SK-N-SH (cell line): Measurements from ENCODE around the gene HSPA9. TPM values are rescaled to one million over a fixed set of nuclear protein-coding genes. Genes with fewer than 3 reads are reported as not detected.
A peak's percentile ranks its signal among the peaks of the same experiment; 100 is the strongest.

ENCODE experiments used
- CTCF ChIA-PET: fragments of 300-600, 350-600 bp; formaldehyde crosslinking; extraction: SDS; loops from one replicate; lab custom pipeline; 2021; lab: Yijun Ruan, JAX
- POLR2A ChIA-PET: fragments of 350-600 bp; sonication (Branson Sonifier 250); formaldehyde crosslinking; extraction: SDS; loops from one replicate; lab custom pipeline; 2020; ENCODE audit warnings: antibody characterized with exemption, inconsistent platforms; lab: Yijun Ruan, JAX
- DNase-seq: peaks from one replicate; pipeline ENCODE4 v3.0.0; 2012
- H2AFZ ChIP-seq: fragments of 200-600 bp; sonication (generic); 2 replicates; pipeline ENCODE4 v1.8.1; 2016; ENCODE audit warnings: antibody characterized with exemption, mild to moderate bottlenecking, low read depth
- H3F3A ChIP-seq: fragments of 200-600 bp; sonication (generic); replicated peaks from 2 replicates; pipeline ENCODE3; 2016; ENCODE audit warnings: antibody characterized with exemption, mild to moderate bottlenecking; ENCODE audit not compliant: insufficient read depth
- H3K27ac ChIP-seq, 2 experiments: fragments of 200-500 bp in 1 of 2; fragments of 200-600 bp in 1 of 2; sonication (Bioruptor generic) in 1 of 2; sonication (generic), shearing (Covaris generic) in 1 of 2; 2 replicates each; pipeline versions ENCODE4 v1.5.1 to v1.6.1; 2014 to 2016; ENCODE audit warnings: low read depth in 2 of 2, inconsistent platforms in 1 of 2, low read length in 1 of 2, mild to moderate bottlenecking in 1 of 2, mixed read lengths in 1 of 2
- H3K27me3 ChIP-seq: fragments of 200-600 bp; sonication (generic), shearing (Covaris generic); 2 replicates; pipeline ENCODE4 v1.6.1; 2016; ENCODE audit warnings: mixed run types; ENCODE audit not compliant: insufficient read depth
- H3K36me3 ChIP-seq, 2 experiments: fragments of 200-500 bp in 1 of 2; fragments of 200-600 bp in 1 of 2; sonication (Bioruptor generic) in 1 of 2; sonication (generic) in 1 of 2; replicated peaks in 1 of 2; 2 replicates each; pipeline versions ENCODE3 to v1.5.1; 2014 to 2016; ENCODE audit warnings: low read length in 1 of 2, mild to moderate bottlenecking in 1 of 2; ENCODE audit not compliant: insufficient read depth in 2 of 2, control insufficient read depth in 1 of 2
- H3K4me1 ChIP-seq, 2 experiments: fragments of 200-500 bp in 1 of 2; fragments of 200-600 bp in 1 of 2; sonication (Bioruptor generic) in 1 of 2; sonication (generic), shearing (Covaris generic) in 1 of 2; 2 replicates each; pipeline versions ENCODE4 v1.5.1 to v1.6.1; 2014 to 2016; ENCODE audit warnings: low read depth in 1 of 2, low read length in 1 of 2, mixed run types in 1 of 2; ENCODE audit not compliant: insufficient read depth in 2 of 2, control insufficient read depth in 1 of 2
- H3K4me2 ChIP-seq: fragments of 200-600 bp; sonication (generic), shearing (Covaris generic); 2 replicates; pipeline ENCODE4 v1.6.1; 2017; ENCODE audit warnings: mixed run types
- H3K4me3 ChIP-seq, 2 experiments: fragments of 200-500 bp in 1 of 2; fragments of 200-600 bp in 1 of 2; sonication (Bioruptor generic) in 1 of 2; sonication (generic), shearing (Covaris generic) in 1 of 2; 2 replicates each; pipeline versions ENCODE4 v1.5.1 to v1.8.1; 2014 to 2016; ENCODE audit warnings: low read depth in 2 of 2, inconsistent platforms in 1 of 2, low read length in 1 of 2, mild to moderate bottlenecking in 1 of 2, mixed read lengths in 1 of 2, moderate library complexity in 1 of 2
- H3K79me2 ChIP-seq: fragments of 200-600 bp; sonication (generic); 2 replicates; pipeline ENCODE4 v1.8.1; 2017; ENCODE audit warnings: mild to moderate bottlenecking; ENCODE audit not compliant: insufficient read depth
- H3K9ac ChIP-seq: fragments of 200-600 bp; sonication (generic); 2 replicates; pipeline ENCODE4 v1.6.1; 2017; ENCODE audit warnings: mixed run types
- H3K9me2 ChIP-seq: fragments of 200-600 bp; sonication (generic); 2 replicates; pipeline ENCODE4 v1.6.1; 2017; ENCODE audit warnings: mixed run types
- H3K9me3 ChIP-seq: fragments of 200-600 bp; sonication (generic); 2 replicates; pipeline ENCODE4 v1.6.1; 2017; ENCODE audit warnings: mixed run types, mild to moderate bottlenecking, moderate library complexity
- H4K20me1 ChIP-seq: fragments of 200-600 bp; sonication (generic); 2 replicates; pipeline ENCODE4 v1.6.1; 2017; ENCODE audit warnings: mild to moderate bottlenecking, mixed run types; ENCODE audit not compliant: insufficient read depth
- CHD2 ChIP-seq: fragments of 150-350 bp; IDR thresholded peaks from 2 replicates; pipeline ENCODE4 v1.6.1; 2018; ENCODE audit warnings: low read length; ENCODE audit not compliant: partially characterized antibody
- EZH2phosphoT487 ChIP-seq: fragments of 200-600 bp; sonication (generic); IDR thresholded peaks from 2 replicates; pipeline ENCODE4 v1.6.1; 2017; ENCODE audit warnings: low read depth, mixed run types, mild to moderate bottlenecking, antibody characterized with exemption, moderate library complexity, borderline replicate concordance
- FOXJ3 ChIP-seq: sonication (generic); formaldehyde crosslinking; IDR thresholded peaks from 2 replicates; pipeline ENCODE4 v1.5.1; 2020; ENCODE audit warnings: mild to moderate bottlenecking, missing genetic modification reagents
- GABPA ChIP-seq: IDR thresholded peaks from 2 replicates; pipeline ENCODE4 v1.4.0; 2012; ENCODE audit warnings: low read depth, mild to moderate bottlenecking
- JUND ChIP-seq: IDR thresholded peaks from 2 replicates; pipeline ENCODE4 v1.4.0; 2012
- MXI1 ChIP-seq: IDR thresholded peaks from 2 replicates; pipeline ENCODE4 v1.6.1; 2012; ENCODE audit warnings: mild to moderate bottlenecking, low read depth, low read length, improper control_type of control experiment
- POLR2AphosphoS5 ChIP-seq: IDR thresholded peaks from 2 replicates; pipeline ENCODE4 v1.6.1; 2012; ENCODE audit warnings: low read depth, low read length
- RCOR1 ChIP-seq: fragments of 150-350 bp; IDR thresholded peaks from 2 replicates; pipeline ENCODE4 v1.6.1; 2017; ENCODE audit warnings: antibody characterized with exemption, low read length
- SIN3A ChIP-seq: IDR thresholded peaks from 2 replicates; pipeline ENCODE4 v1.6.1; 2012; ENCODE audit warnings: low read depth, mild to moderate bottlenecking, low read length, moderate library complexity, borderline replicate concordance
- TAF1 ChIP-seq: IDR thresholded peaks from 2 replicates; pipeline ENCODE4 v1.6.1; 2012; ENCODE audit warnings: low read depth, mild to moderate bottlenecking, low read length, moderate library complexity, borderline replicate concordance
- YY1 ChIP-seq: IDR thresholded peaks from 2 replicates; pipeline ENCODE4 v1.4.0; 2012; ENCODE audit warnings: low read depth, mild to moderate bottlenecking
- WGBS: methylation state at CpG from one replicate; pipeline ENCODE4 v1.1.6; 2017; ENCODE audit warnings: low lambda C conversion rate; 5-methylcytosine and 5-hydroxymethylcytosine counted together
- polyA plus RNA-seq, 3 experiments: library from polyadenylated mRNA; depleted of rRNA; stranded (reverse); fragments of >200 nt; gene quantifications; 2 replicates each; pipeline ENCODE4 v1.2.3, GENCODE V29; 2012
- TF ChIP-seq, protein P1 (sequence below): fragments of 150-350 bp; IDR thresholded peaks from 2 replicates; pipeline ENCODE4 v1.6.1; 2016; ENCODE audit warnings: mild to moderate bottlenecking, low read depth, low read length
- TF ChIP-seq, protein P2 (sequence below): fragments of 150-350 bp; IDR thresholded peaks from 2 replicates; pipeline ENCODE4 v1.6.1; 2017; ENCODE audit warnings: antibody characterized with exemption, low read length, low read depth, borderline replicate concordance
- TF ChIP-seq, protein P3 (sequence below): IDR thresholded peaks from 2 replicates; pipeline ENCODE4 v1.4.0; 2012; ENCODE audit warnings: low read depth
- TF ChIP-seq, protein P4 (sequence below): IDR thresholded peaks from 2 replicates; pipeline ENCODE4 v1.6.1; 2012; ENCODE audit warnings: mild to moderate bottlenecking, low read depth, low read length, moderate library complexity

Gene HSPA9
- polyA plus RNA-seq, 1 of the 3 experiments (the other 2 are of a cell fraction) = 153 TPM

DNA sequence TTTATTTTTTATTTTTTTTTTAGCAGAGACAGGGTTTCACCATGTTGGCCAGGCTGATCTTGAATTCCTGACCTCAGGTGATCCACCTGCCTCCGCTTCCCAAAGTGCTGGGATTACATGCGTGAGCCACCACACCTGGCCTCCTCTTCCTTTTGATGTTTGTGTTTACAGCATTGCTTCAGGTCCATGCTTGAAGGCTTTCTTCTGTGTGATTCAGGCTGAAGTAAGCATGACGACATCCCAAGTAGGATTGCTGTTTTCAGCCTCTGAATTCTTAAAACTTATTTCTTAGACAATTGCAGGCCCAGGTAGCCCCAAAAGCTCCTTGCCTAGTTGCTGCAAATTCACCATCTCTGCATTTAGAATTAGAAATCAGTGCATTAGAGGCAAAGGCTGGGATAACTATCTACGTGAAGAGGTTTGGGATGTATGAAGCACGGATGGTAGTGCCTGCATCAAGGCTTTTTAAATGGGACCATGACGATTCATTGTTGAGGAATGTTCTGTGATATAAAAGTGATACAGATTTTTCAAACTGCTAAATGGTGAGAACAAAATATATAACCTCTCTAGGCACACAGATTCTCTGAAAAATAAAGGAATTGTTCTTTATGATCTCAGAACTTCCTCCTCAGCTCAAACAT lies 29.2 kb downstream of the HSPA9 start:
- TF ChIP-seq POLR2AphosphoS5 (no peak), TAF1 (no peak), FOXJ3 (CRISPR knock-in tag) (no peak), YY1 (no peak), JUND (no peak), EZH2phosphoT487 (no peak)
- TF ChIP-seq, protein P1, sequence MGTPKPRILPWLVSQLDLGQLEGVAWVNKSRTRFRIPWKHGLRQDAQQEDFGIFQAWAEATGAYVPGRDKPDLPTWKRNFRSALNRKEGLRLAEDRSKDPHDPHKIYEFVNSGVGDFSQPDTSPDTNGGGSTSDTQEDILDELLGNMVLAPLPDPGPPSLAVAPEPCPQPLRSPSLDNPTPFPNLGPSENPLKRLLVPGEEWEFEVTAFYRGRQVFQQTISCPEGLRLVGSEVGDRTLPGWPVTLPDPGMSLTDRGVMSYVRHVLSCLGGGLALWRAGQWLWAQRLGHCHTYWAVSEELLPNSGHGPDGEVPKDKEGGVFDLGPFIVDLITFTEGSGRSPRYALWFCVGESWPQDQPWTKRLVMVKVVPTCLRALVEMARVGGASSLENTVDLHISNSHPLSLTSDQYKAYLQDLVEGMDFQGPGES = no peak
- TF ChIP-seq, protein P2, sequence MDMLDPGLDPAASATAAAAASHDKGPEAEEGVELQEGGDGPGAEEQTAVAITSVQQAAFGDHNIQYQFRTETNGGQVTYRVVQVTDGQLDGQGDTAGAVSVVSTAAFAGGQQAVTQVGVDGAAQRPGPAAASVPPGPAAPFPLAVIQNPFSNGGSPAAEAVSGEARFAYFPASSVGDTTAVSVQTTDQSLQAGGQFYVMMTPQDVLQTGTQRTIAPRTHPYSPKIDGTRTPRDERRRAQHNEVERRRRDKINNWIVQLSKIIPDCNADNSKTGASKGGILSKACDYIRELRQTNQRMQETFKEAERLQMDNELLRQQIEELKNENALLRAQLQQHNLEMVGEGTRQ = no peak
- no peaks in the 10 kb centered on the region for H3K9me3 ChIP-seq
- H3F3A ChIP-seq = peaks cover 10% of the 10 kb centered on the region
- H3K4me3 ChIP-seq = peak overlapping the region in 1 of 2 experiments; percentile 88; a peak in 2 of 4 replicates
- POLR2A ChIA-PET = no interaction called here
- H3K79me2 ChIP-seq = peaks cover 89% of the 10 kb centered on the region
- no peaks in the 10 kb centered on the region for H3K9me2 ChIP-seq
- H3K9ac ChIP-seq = 0 out of 2 replicates have a peak overlapping the region, but pooled peaks have one; percentile 32
- peaks cover 0 to 3% of the 10 kb centered on the region in 2 experiments for H3K36me3 ChIP-seq
- peaks cover 13 to 20% of the 10 kb centered on the region in 2 experiments for H3K4me1 ChIP-seq
- DNase-seq = no peak
- no peaks in the 10 kb centered on the region for H3K27me3 ChIP-seq
- H3K4me2 ChIP-seq = peak overlapping the region; percentile 93; the same call in 1 of the 2 replicates
- H2AFZ ChIP-seq = no peak overlapping the region
- H3K27ac ChIP-seq = peak overlapping the region in 1 of 2 experiments; percentile 27; a peak in 1 of 4 replicates
- CTCF ChIA-PET = interaction anchor here (0.6 to 4.6 kb wide), 4 partner anchors 9 to 96 kb away, joined by 3 to 35 read pairs (median 4); partner anchors contain the start of gene EGR1
- H4K20me1 ChIP-seq = peaks cover 11% of the 10 kb centered on the region
- WGBS = 89% methylated on average over 6 of the region's 6 CpGs

DNA sequence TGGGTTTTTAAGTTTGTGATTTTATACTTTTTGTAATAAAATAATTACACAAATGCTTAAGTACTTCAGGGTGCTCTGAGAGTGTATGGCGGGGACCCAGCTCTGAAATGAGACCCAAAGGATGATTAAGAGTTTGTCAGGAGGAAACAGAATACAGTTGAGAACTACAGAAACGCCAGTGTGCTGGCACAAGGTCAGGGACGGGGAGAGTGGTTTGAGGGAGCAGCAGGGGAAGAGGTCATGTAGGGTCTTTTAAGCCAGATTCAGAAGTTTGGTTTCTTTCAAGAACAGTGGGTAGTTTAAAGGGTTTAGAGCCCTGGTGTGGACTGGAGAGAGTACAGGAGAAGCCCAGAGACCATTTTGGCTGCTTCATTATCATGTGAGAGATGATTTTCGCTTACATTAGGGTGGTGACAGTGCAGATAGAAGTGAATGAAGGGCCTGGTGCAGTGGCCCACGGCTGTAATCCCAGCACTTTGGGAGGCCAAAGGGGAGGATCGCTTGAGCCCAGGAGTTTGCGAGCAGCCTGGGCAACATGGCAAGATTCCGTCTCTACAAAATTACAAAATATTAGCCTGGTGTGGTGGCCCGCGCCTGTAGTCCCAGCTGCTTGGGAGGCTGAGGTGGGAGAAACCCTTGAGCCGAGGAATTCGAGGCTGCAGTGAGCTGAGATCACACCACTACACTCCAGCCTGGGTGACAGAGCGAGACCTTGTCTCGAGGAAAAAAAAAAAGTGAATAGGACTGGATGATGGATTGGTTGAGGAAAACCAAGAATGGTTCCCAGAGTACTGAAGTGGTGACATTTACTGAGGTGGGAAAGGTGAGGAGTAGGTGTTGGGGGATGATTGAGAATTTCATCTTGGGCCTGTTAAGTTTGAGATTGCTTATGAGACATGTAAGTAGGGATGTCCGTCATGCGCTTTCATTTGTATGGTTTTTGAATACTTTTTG lies 30.7 kb downstream of the HSPA9 start:
- peaks cover 96% of the 10 kb centered on the region for H3K79me2 ChIP-seq
- DNase-seq = no peak
- peaks cover 18 to 25% of the 10 kb centered on the region in 2 experiments for H3K4me1 ChIP-seq
- H3K27ac ChIP-seq = peak overlapping the region; percentile 96 to 97; a peak in 3 of 4 replicates
- H3F3A ChIP-seq = peaks cover 6% of the 10 kb centered on the region
- peak overlapping the region; percentile 99 for H3K9ac ChIP-seq
- no peak overlapping the region for H2AFZ ChIP-seq
- H3K9me2 ChIP-seq = no peaks in the 10 kb centered on the region
- H3K9me3 ChIP-seq = no peaks in the 10 kb centered on the region
- peaks cover 5 to 19% of the 10 kb centered on the region in 2 experiments for H3K36me3 ChIP-seq
- peaks cover 27% of the 10 kb centered on the region for H4K20me1 ChIP-seq
- POLR2A ChIA-PET = interaction anchor here (0.9 to 1.9 kb wide), 3 partner anchors 31 to 749 kb away, joined by 3 to 12 read pairs (median 6); partner anchors contain the start of genes EGR1, HSPA9 and MATR3
- no peaks in the 10 kb centered on the region for H3K27me3 ChIP-seq
- H3K4me2 ChIP-seq = peak overlapping the region; percentile 93
- WGBS = 37% methylated on average over 16 of the region's 16 CpGs
- peak overlapping the region; percentile 88 to 91 for H3K4me3 ChIP-seq
- CTCF ChIA-PET = interaction anchor here (1.2 to 3.0 kb wide), 7 partner anchors 18 to 192 kb away, joined by 3 to 15 read pairs (median 7); partner anchors contain the start of genes EGR1, HSPA9 and KDM3B
- TF ChIP-seq CHD2 = no peak
- TF ChIP-seq MXI1 = no peak
- TF ChIP-seq, protein P3, sequence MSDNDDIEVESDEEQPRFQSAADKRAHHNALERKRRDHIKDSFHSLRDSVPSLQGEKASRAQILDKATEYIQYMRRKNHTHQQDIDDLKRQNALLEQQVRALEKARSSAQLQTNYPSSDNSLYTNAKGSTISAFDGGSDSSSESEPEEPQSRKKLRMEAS = no peak
- TF ChIP-seq RCOR1 = no peak
- no peak for TF ChIP-seq GABPA
- TF ChIP-seq, protein P4, sequence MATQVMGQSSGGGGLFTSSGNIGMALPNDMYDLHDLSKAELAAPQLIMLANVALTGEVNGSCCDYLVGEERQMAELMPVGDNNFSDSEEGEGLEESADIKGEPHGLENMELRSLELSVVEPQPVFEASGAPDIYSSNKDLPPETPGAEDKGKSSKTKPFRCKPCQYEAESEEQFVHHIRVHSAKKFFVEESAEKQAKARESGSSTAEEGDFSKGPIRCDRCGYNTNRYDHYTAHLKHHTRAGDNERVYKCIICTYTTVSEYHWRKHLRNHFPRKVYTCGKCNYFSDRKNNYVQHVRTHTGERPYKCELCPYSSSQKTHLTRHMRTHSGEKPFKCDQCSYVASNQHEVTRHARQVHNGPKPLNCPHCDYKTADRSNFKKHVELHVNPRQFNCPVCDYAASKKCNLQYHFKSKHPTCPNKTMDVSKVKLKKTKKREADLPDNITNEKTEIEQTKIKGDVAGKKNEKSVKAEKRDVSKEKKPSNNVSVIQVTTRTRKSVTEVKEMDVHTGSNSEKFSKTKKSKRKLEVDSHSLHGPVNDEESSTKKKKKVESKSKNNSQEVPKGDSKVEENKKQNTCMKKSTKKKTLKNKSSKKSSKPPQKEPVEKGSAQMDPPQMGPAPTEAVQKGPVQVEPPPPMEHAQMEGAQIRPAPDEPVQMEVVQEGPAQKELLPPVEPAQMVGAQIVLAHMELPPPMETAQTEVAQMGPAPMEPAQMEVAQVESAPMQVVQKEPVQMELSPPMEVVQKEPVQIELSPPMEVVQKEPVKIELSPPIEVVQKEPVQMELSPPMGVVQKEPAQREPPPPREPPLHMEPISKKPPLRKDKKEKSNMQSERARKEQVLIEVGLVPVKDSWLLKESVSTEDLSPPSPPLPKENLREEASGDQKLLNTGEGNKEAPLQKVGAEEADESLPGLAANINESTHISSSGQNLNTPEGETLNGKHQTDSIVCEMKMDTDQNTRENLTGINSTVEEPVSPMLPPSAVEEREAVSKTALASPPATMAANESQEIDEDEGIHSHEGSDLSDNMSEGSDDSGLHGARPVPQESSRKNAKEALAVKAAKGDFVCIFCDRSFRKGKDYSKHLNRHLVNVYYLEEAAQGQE = no peak
- no peak for TF ChIP-seq SIN3A
